ENCODE data around the gene PDE10A.

The PDE10A gene

GRCh38 chr6:165701005-165701404 is 38.0 kb upstream of the PDE10A start:
- TF ChIP-seq, protein P1, sequence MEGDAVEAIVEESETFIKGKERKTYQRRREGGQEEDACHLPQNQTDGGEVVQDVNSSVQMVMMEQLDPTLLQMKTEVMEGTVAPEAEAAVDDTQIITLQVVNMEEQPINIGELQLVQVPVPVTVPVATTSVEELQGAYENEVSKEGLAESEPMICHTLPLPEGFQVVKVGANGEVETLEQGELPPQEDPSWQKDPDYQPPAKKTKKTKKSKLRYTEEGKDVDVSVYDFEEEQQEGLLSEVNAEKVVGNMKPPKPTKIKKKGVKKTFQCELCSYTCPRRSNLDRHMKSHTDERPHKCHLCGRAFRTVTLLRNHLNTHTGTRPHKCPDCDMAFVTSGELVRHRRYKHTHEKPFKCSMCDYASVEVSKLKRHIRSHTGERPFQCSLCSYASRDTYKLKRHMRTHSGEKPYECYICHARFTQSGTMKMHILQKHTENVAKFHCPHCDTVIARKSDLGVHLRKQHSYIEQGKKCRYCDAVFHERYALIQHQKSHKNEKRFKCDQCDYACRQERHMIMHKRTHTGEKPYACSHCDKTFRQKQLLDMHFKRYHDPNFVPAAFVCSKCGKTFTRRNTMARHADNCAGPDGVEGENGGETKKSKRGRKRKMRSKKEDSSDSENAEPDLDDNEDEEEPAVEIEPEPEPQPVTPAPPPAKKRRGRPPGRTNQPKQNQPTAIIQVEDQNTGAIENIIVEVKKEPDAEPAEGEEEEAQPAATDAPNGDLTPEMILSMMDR (conservative IDR thresholded peaks at IDR 0.05): no peak
- no peak for TF ChIP-seq ZFX (IDR thresholded peaks at IDR 0.05)
- no peak overlapping the region for H3K27ac ChIP-seq

GRCh38 chr6:165698868-165699267 is 35.8 kb upstream of the PDE10A start:
- H3K27ac ChIP-seq: no peak overlapping the region
- no peak for TF ChIP-seq ZFX (IDR thresholded peaks at IDR 0.05)
- TF ChIP-seq, protein P1 (conservative IDR thresholded peaks at IDR 0.05): no peak

GRCh38 chr6:165697171-165697570 is 34.1 kb upstream of the PDE10A start:
- H3K27ac ChIP-seq: no peak overlapping the region
- no peak for TF ChIP-seq ZFX (IDR thresholded peaks at IDR 0.05)
- TF ChIP-seq, protein P1 (conservative IDR thresholded peaks at IDR 0.05): no peak

- TF ChIP-seq ZFX (IDR thresholded peaks at IDR 0.05): no peak
- TF ChIP-seq, protein P1 (conservative IDR thresholded peaks at IDR 0.05): no peak
- H3K27ac ChIP-seq: no peak overlapping the region
These were observed 32.9 kb upstream of the PDE10A start for GRCh38 chr6:165695722-165696515.

- no peak for TF ChIP-seq ZFX (IDR thresholded peaks at IDR 0.05)
- TF ChIP-seq, protein P1 (conservative IDR thresholded peaks at IDR 0.05): no peak
- H3K27ac ChIP-seq: no peak overlapping the region
These were observed 31.3 kb upstream of the PDE10A start for GRCh38 chr6:165694296-165694695.

DNA sequence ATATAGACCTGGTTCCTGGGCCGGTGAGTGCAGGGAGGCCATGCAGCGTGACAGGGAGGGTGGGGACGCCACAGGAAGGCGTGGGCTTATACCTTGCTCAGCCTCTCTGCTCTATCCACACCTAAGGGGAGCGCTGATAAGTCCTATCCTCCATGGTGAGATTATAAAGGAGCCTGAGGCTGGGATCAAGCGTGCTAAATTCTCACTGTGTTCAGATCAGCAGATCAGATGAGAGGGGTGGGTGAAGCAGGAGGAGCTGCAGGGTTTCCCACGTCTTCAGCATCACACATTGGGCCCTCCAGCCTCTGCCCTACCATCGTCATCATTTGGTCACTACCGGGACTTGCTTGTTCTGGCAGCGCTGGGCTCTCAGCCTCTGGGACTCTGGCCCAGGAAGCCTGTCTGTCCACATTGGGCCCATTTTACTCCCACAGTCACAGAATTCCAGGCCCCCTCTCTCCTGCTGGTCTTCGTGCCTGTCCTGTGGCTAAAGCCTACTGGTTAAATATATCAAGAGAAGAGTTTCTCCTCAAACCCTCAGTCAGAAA is 29.1 kb upstream of the PDE10A start:
- TF ChIP-seq, protein P1 (conservative IDR thresholded peaks at IDR 0.05): no peak
- no peak for TF ChIP-seq ZFX (IDR thresholded peaks at IDR 0.05)

GRCh38 chr6:165689699-165690098 is 26.7 kb upstream of the PDE10A start:
- H3K27ac ChIP-seq: no peak overlapping the region
- no peak for TF ChIP-seq ZFX (IDR thresholded peaks at IDR 0.05)
- TF ChIP-seq, protein P1 (conservative IDR thresholded peaks at IDR 0.05): no peak

More for the DNA sequence above, 29.1 kb upstream of the PDE10A start:
- H3K27ac ChIP-seq: no peak overlapping the region
